Liver (tissue), 9 donors: ENCODE data around the gene FIG4. TPM values are rescaled to one million over a fixed set of nuclear protein-coding genes. Genes with fewer than 3 reads are reported as not detected.

Source experiments
- DNase-seq: peaks from one replicate; pipeline ENCODE4 v3.0.0-alpha.2; 2017; ENCODE audit warnings: low spot score
- H3K27ac ChIP-seq, 2 donors: one replicate each; pipeline ENCODE4 v1.7.0; 2013; ENCODE audit warnings: inconsistent platforms in 2 of 2, low read length in 2 of 2, control low read depth in 1 of 2, low read depth in 1 of 2, mild to moderate bottlenecking in 1 of 2
- H3K27me3 ChIP-seq, 4 donors: one replicate each; pipeline versions ENCODE4 v1.6.1 to v1.7.0; 2013; ENCODE audit warnings: low read length in 3 of 4, inconsistent platforms in 1 of 4, mild to moderate bottlenecking in 1 of 4, moderate library complexity in 1 of 4; ENCODE audit not compliant: control insufficient read depth in 4 of 4, insufficient read depth in 4 of 4
- H3K36me3 ChIP-seq, 4 donors: one replicate each; pipeline versions ENCODE4 v1.6.1 to v1.7.0; 2013; ENCODE audit warnings: low read length in 3 of 4, mild to moderate bottlenecking in 3 of 4, low read depth in 1 of 4, moderate library complexity in 1 of 4; ENCODE audit not compliant: control insufficient read depth in 4 of 4, insufficient read depth in 3 of 4
- H3K4me1 ChIP-seq, 4 donors: one replicate each; pipeline versions ENCODE4 v1.6.1 to v1.7.0; 2013; ENCODE audit warnings: low read length in 3 of 4, mild to moderate bottlenecking in 3 of 4, moderate library complexity in 1 of 4; ENCODE audit not compliant: control insufficient read depth in 4 of 4, insufficient read depth in 4 of 4
- H3K4me3 ChIP-seq, 3 donors: one replicate each; pipeline versions ENCODE4 v1.6.1 to v1.7.0; 2013; ENCODE audit warnings: low read length in 3 of 3, control low read depth in 1 of 3, low read depth in 1 of 3, mild to moderate bottlenecking in 1 of 3
- H3K9ac ChIP-seq, 2 donors: one replicate each; pipeline ENCODE4 v1.7.0; 2013; ENCODE audit warnings: low read length in 2 of 2, mild to moderate bottlenecking in 2 of 2, moderate library complexity in 2 of 2, control low read depth in 1 of 2, low read depth in 1 of 2
- H3K9me3 ChIP-seq, 4 donors: one replicate each; pipeline versions ENCODE4 v1.6.1 to v1.7.0; 2013; ENCODE audit warnings: low read length in 3 of 4; ENCODE audit not compliant: control insufficient read depth in 4 of 4
- EGR1 ChIP-seq, 2 donors: IDR thresholded peaks; 2 replicates each; pipeline ENCODE4 v1.6.1; 2016 to 2018; ENCODE audit warnings: antibody characterized with exemption in 2 of 2, low read depth in 2 of 2
- FOXA1 ChIP-seq: IDR thresholded peaks from 2 replicates; pipeline ENCODE4 v1.6.1; 2016; ENCODE audit warnings: antibody characterized with exemption
- GABPA ChIP-seq, 2 donors: IDR thresholded peaks in 1 of 2; conservative IDR thresholded peaks in 1 of 2; 2 replicates each; pipeline ENCODE4 v1.6.1; 2016; ENCODE audit warnings: antibody characterized with exemption in 2 of 2, mild to moderate bottlenecking in 1 of 2, moderate library complexity in 1 of 2
- HNF4A ChIP-seq, 2 donors: conservative IDR thresholded peaks; 2 replicates each; pipeline ENCODE4 v1.6.1; 2016; ENCODE audit warnings: antibody characterized with exemption in 2 of 2, mild to moderate bottlenecking in 2 of 2
- HNF4G ChIP-seq: IDR thresholded peaks from 2 replicates; pipeline ENCODE4 v1.6.1; 2016; ENCODE audit warnings: antibody characterized with exemption
- MAX ChIP-seq: IDR thresholded peaks from 2 replicates; pipeline ENCODE4 v1.6.1; 2016; ENCODE audit warnings: antibody characterized with exemption
- RAD21 ChIP-seq, 2 donors: IDR thresholded peaks; 2 replicates each; pipeline ENCODE4 v1.6.1; 2016; ENCODE audit warnings: antibody characterized with exemption in 2 of 2, mild to moderate bottlenecking in 2 of 2
- REST ChIP-seq: IDR thresholded peaks from 2 replicates; pipeline ENCODE4 v1.6.1; 2016; ENCODE audit warnings: antibody characterized with exemption, mild to moderate bottlenecking
- RXRA ChIP-seq, 2 donors: IDR thresholded peaks; 2 replicates each; pipeline ENCODE4 v1.6.1; 2017 to 2018; ENCODE audit warnings: antibody characterized with exemption in 2 of 2, mild to moderate bottlenecking in 1 of 2
- TAF1 ChIP-seq: conservative IDR thresholded peaks from 2 replicates; pipeline ENCODE4 v1.6.1; 2016; ENCODE audit warnings: antibody characterized with exemption, mild to moderate bottlenecking
- YY1 ChIP-seq: IDR thresholded peaks from 2 replicates; pipeline ENCODE4 v1.6.1; 2016; ENCODE audit warnings: antibody characterized with exemption, mild to moderate bottlenecking
- WGBS: extraction: QIAGEN DNeasy Blood & Tissue Kit; methylation state at CpG from one replicate; pipeline ENCODE4 v1.1.7; 2013; 5-methylcytosine and 5-hydroxymethylcytosine counted together
- polyA plus RNA-seq, 2 donors: library from polyadenylated mRNA; stranded (reverse) in 1 of 2; unstranded in 1 of 2; fragments of 200-250 nt in 1 of 2; fragments of >200 nt in 1 of 2; fragmentation: Nextera tagmentation in 1 of 2; extraction: Ambion mirVana in 1 of 2; gene quantifications; one replicate each; pipeline versions ENCODE4 v1.2.1 to v1.2.3, GENCODE V29; 2013 to 2015
- total RNA-seq, 2 donors: library from RNA; depleted of rRNA; stranded (reverse); fragments of >200 nt; gene quantifications; one replicate each; pipeline ENCODE4 v1.2.3, GENCODE V29; 2014
- donor health status: healthy.
- donor health status: healthy.
- donor health status: healthy.
- donor health status: healthy.
- donor health status: healthy.

Gene FIG4
- total and polyA plus RNA-seq, 4 donors = 3.4 to 8.7 (median 4.6) TPM

- TF ChIP-seq REST = no peak
- no peak for TF ChIP-seq MAX
- TF ChIP-seq EGR1 (IDR thresholded peaks at IDR 0.05; ENCODE audit: low read depth in 2 of 2) = no peak
- TF ChIP-seq YY1 = no peak
- no peak for TF ChIP-seq FOXA1
- TF ChIP-seq HNF4A (conservative IDR thresholded peaks at IDR 0.05) = no peak
- no peak for TF ChIP-seq GABPA (IDR thresholded peaks at IDR 0.05 in 1 of 2, conservative IDR thresholded peaks at IDR 0.05 in 1 of 2)
- TF ChIP-seq HNF4G = no peak
- no peak for TF ChIP-seq RXRA (IDR thresholded peaks at IDR 0.05)
Observed at GRCh38 chr6:109815054-109815453, 124.0 kb downstream of the FIG4 start (continued).

- Histone ChIP-seq H3K4me1 (no peaks in the 10 kb centered on the region), H3K27ac (no peak overlapping the region), H3K27me3 (no peaks in the 10 kb centered on the region), H3K4me3 (no peak overlapping the region), H3K36me3 (peaks cover 0 to 3% (median under 1%) of the 10 kb centered on the region in 4 donors), H3K9ac (no peak overlapping the region), H3K9me3 (no peaks in the 10 kb centered on the region)
- TF ChIP-seq TAF1 = no peak
- WGBS = 84% methylated on average over 14 of the region's 14 CpGs
- DNase-seq = no peak
Observed at GRCh38 chr6:109816452-109817374, 125.6 kb downstream of the FIG4 start.

GRCh38 chr6:109820706-109821350 is 129.7 kb downstream of the FIG4 start:
- 95% methylated on average over 4 of the region's 4 CpGs for WGBS
- H3K9ac ChIP-seq = no peak overlapping the region
- TF ChIP-seq RAD21 (IDR thresholded peaks at IDR 0.05) = no peak
- no peaks in the 10 kb centered on the region for H3K27me3 ChIP-seq
- no peak overlapping the region for H3K4me3 ChIP-seq
- H3K36me3 ChIP-seq = peaks cover 0 to 4% (median 0%) of the 10 kb centered on the region in 4 donors
- H3K9me3 ChIP-seq = no peaks in the 10 kb centered on the region
- no peaks in the 10 kb centered on the region for H3K4me1 ChIP-seq
- DNase-seq = no peak
- no peak overlapping the region for H3K27ac ChIP-seq
